Superior temporal gyrus (tissue), 1 donor: Measurements from ENCODE around the gene CABYR.
A peak's percentile ranks its signal among the peaks of the same experiment; 100 is the strongest.
"Not testable (repeated sequence)": the region's sequence is repeated elsewhere in the genome, so short reads cannot be mapped to it uniquely, and the experiment has no call there.

Source experiments
- DNase-seq: peaks from one replicate; pipeline ENCODE4 v3.0.0-alpha.2; 2016; ENCODE audit errors: extremely low spot score

CABYR gene

GRCh38 chr18:24128700-24129099, 10.2 kb upstream of the CABYR start:
- no peak for DNase-seq

- DNase-seq = no peak
Observed at GRCh38 chr18:24130494-24130893, 8.4 kb upstream of the CABYR start.

GRCh38 chr18:24136967-24137373, 1.9 kb upstream of the CABYR start:
- DNase-seq = no peak

GRCh38 chr18:24138409-24138788, 463 bp upstream of the CABYR start:
- no peak for DNase-seq

GRCh38 chr18:24140697-24141096, 1.8 kb downstream of the CABYR start:
- DNase-seq = no peak

GRCh38 chr18:24142376-24142775, 3.5 kb downstream of the CABYR start:
- DNase-seq = no peak

GRCh38 chr18:24149591-24149990, 10.7 kb downstream of the CABYR start:
- DNase-seq = not testable (repeated sequence)

- DNase-seq = no peak
Observed at GRCh38 chr18:24153397-24153796, 14.5 kb downstream of the CABYR start.

- no peak for DNase-seq
Observed at GRCh38 chr18:24157855-24158254, 19.0 kb downstream of the CABYR start.

- DNase-seq = no peak
Observed at GRCh38 chr18:24160086-24160485, 21.2 kb downstream of the CABYR start.

GRCh38 chr18:24161304-24161703, 22.4 kb downstream of the CABYR start:
- no peak for DNase-seq

- no peak for DNase-seq
Observed at GRCh38 chr18:24168496-24168895, 29.6 kb downstream of the CABYR start.

- no peak for DNase-seq
Observed at GRCh38 chr18:24170360-24170759, 31.5 kb downstream of the CABYR start.

GRCh38 chr18:24173997-24174396, 35.1 kb downstream of the CABYR start:
- no peak for DNase-seq

- peak; percentile 91 for DNase-seq
Observed at GRCh38 chr18:24176727-24177416, 38.0 kb downstream of the CABYR start.

- no peak for DNase-seq
Observed at GRCh38 chr18:24177499-24178133, 38.8 kb downstream of the CABYR start.

GRCh38 chr18:24180048-24180447, 41.2 kb downstream of the CABYR start:
- DNase-seq = peak; percentile 63

- no peak for DNase-seq
Observed at GRCh38 chr18:24181806-24182205, 42.9 kb downstream of the CABYR start.

GRCh38 chr18:24185805-24186204, 46.9 kb downstream of the CABYR start:
- no peak for DNase-seq

GRCh38 chr18:24187049-24187448, 48.2 kb downstream of the CABYR start:
- no peak for DNase-seq

GRCh38 chr18:24187689-24188088, 48.8 kb downstream of the CABYR start:
- DNase-seq = peak; percentile 53

- peak; percentile 67 for DNase-seq
Observed at GRCh38 chr18:24188120-24188519, 49.3 kb downstream of the CABYR start.

- DNase-seq = peak; percentile 57
Observed at GRCh38 chr18:24189007-24189528, 50.2 kb downstream of the CABYR start.
